ENCODE measurements around the gene SMYD5.
"Not testable (repeated sequence)": the region's sequence is repeated elsewhere in the genome, so short reads cannot be mapped to it uniquely, and the experiment has no call there.

Gene SMYD5

GRCh38 chr2:73257425-73258125 lies 43.5 kb downstream of the SMYD5 start:
- no peaks in the 10 kb centered on the region for H3K9me3 ChIP-seq (ENCODE audit: control insufficient read depth, insufficient read depth, low read length)
- no peaks in the 10 kb centered on the region for H3K4me1 ChIP-seq (ENCODE audit: control insufficient read depth, insufficient read depth, low read length)
- no peaks in the 10 kb centered on the region for H3K27me3 ChIP-seq (ENCODE audit: control insufficient read depth, insufficient read depth, low read length)
- H3K9ac ChIP-seq (ENCODE audit: low read depth, low read length): peak overlapping the region; percentile 37
- H3K36me3 ChIP-seq (ENCODE audit: control insufficient read depth, insufficient read depth, low read length): peaks cover 15% of the 10 kb centered on the region
- no peak overlapping the region for H3K4me3 ChIP-seq (ENCODE audit: low read depth, low read length)

GRCh38 chr2:73258186-73258912 lies 44.3 kb downstream of the SMYD5 start:
- Histone ChIP-seq H3K27me3 (ENCODE audit: control insufficient read depth, insufficient read depth, low read length) (no peaks in the 10 kb centered on the region), H3K9ac (ENCODE audit: low read depth, low read length) (no peak overlapping the region), H3K4me3 (ENCODE audit: low read depth, low read length) (no peak overlapping the region), H3K9me3 (ENCODE audit: control insufficient read depth, insufficient read depth, low read length) (no peaks in the 10 kb centered on the region), H3K4me1 (ENCODE audit: control insufficient read depth, insufficient read depth, low read length) (no peaks in the 10 kb centered on the region), H3K36me3 (ENCODE audit: control insufficient read depth, insufficient read depth, low read length) (peaks cover 13% of the 10 kb centered on the region)

- H3K36me3 ChIP-seq (ENCODE audit: control insufficient read depth, insufficient read depth, low read length): peaks cover 15% of the 10 kb centered on the region
- H3K27me3 ChIP-seq (ENCODE audit: control insufficient read depth, insufficient read depth, low read length): no peaks in the 10 kb centered on the region
- no peaks in the 10 kb centered on the region for H3K4me1 ChIP-seq (ENCODE audit: control insufficient read depth, insufficient read depth, low read length)
- H3K9me3 ChIP-seq (ENCODE audit: control insufficient read depth, insufficient read depth, low read length): no peaks in the 10 kb centered on the region
- H3K4me3 ChIP-seq (ENCODE audit: low read depth, low read length): no peak overlapping the region
- H3K9ac ChIP-seq (ENCODE audit: low read depth, low read length): no peak overlapping the region
Measured at GRCh38 chr2:73258913-73259215, 44.8 kb downstream of the SMYD5 start.

DNA sequence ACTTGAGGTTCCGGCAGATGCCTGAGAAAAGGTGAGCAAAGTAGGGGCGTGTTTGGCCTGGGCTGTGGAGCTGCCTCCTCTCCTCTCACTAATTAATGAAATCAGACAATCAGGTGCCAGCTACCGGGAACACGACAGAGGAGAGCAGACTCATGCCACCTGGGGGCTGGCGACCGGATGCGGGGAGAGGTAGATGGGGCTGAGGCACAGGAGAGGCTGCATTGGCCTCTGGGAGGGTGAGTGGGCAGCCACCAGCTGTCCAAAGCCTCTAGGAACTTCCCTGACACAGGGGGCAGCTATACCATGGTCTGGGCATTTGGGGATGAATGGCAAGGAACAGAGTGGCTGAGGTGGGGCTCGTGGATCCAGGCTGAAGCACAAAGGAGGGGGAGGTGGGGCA lies 45.2 kb downstream of the SMYD5 start:
- Histone ChIP-seq H3K27me3 (ENCODE audit: control insufficient read depth, insufficient read depth, low read length) (no peaks in the 10 kb centered on the region), H3K4me3 (ENCODE audit: low read depth, low read length) (no peak overlapping the region), H3K4me1 (ENCODE audit: control insufficient read depth, insufficient read depth, low read length) (no peaks in the 10 kb centered on the region), H3K9ac (ENCODE audit: low read depth, low read length) (no peak overlapping the region), H3K9me3 (ENCODE audit: control insufficient read depth, insufficient read depth, low read length) (no peaks in the 10 kb centered on the region), H3K36me3 (ENCODE audit: control insufficient read depth, insufficient read depth, low read length) (peaks cover 16% of the 10 kb centered on the region)

DNA sequence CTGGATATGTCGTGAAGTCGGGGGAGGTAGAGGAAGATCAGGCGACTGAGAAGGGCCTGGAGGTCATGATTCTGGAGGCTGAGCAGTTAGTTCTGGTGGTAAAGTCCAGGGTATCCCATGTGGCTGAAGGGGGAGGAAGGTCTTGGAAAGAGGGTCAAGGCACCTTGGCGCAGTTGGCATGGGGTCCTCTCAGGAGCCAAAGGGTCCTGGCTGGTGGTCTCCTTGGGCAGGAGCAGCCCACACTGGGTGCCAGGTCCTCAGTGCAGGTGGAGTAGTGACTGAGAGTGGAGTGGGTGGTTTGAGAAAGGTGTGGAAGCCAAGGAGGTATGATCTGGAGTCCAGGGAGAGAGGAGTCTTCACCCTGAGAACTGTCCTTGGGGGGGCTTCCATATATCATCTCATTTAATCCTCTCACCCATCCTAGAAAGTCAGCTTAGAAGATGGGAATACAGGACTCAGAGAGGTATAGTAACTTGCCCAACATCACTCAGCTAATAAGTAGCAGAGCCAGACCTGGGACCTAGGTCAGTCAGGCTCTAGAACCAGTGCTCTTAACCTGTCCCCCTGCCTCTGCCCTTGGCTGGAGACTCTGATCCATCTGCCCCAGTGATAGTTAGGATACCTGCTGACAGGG lies 45.8 kb downstream of the SMYD5 start:
- H3K27me3 ChIP-seq (ENCODE audit: control insufficient read depth, insufficient read depth, low read length): no peaks in the 10 kb centered on the region
- no peak overlapping the region for H3K9ac ChIP-seq (ENCODE audit: low read depth, low read length)
- H3K36me3 ChIP-seq (ENCODE audit: control insufficient read depth, insufficient read depth, low read length): peaks cover 18% of the 10 kb centered on the region
- H3K9me3 ChIP-seq (ENCODE audit: control insufficient read depth, insufficient read depth, low read length): no peaks in the 10 kb centered on the region
- H3K4me3 ChIP-seq (ENCODE audit: low read depth, low read length): no peak overlapping the region
- no peaks in the 10 kb centered on the region for H3K4me1 ChIP-seq (ENCODE audit: control insufficient read depth, insufficient read depth, low read length)

DNA sequence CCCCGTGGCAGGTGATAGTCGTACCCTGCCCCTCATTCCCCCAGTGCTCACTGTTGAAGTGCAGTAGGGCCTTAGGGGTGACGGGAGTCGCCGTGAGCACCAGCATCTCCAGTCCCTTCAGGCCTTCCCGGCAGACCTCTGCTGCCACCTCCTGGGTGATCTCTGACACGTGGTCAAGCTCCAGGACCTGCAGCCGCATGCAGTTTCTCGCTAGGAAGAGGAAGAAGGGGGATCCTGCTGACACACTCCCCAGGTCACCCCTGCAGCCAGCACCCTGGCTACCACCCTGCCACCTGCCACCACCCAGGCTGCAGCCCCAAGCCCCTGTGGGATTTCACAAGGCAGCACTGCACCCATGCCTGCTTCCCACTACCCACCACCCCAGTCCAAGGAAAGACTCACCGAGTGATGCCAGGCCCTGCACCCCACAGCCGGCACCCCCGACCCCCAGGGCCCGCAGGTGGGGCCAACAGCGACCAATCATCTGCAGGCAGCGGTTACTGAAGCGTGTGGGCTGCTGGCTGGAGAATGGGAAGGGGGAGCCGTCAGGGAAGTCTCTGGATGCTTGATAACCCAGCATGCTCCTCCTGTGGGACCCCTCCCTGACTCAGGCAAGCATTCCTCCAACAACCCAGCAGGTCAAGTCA lies 46.4 kb downstream of the SMYD5 start:
- Histone ChIP-seq H3K9me3 (ENCODE audit: control insufficient read depth, insufficient read depth, low read length) (no peaks in the 10 kb centered on the region), H3K4me3 (ENCODE audit: low read depth, low read length) (no peak overlapping the region), H3K27me3 (ENCODE audit: control insufficient read depth, insufficient read depth, low read length) (no peaks in the 10 kb centered on the region), H3K36me3 (ENCODE audit: control insufficient read depth, insufficient read depth, low read length) (peaks cover 18% of the 10 kb centered on the region), H3K4me1 (ENCODE audit: control insufficient read depth, insufficient read depth, low read length) (no peaks in the 10 kb centered on the region), H3K9ac (ENCODE audit: low read depth, low read length) (no peak overlapping the region)

DNA sequence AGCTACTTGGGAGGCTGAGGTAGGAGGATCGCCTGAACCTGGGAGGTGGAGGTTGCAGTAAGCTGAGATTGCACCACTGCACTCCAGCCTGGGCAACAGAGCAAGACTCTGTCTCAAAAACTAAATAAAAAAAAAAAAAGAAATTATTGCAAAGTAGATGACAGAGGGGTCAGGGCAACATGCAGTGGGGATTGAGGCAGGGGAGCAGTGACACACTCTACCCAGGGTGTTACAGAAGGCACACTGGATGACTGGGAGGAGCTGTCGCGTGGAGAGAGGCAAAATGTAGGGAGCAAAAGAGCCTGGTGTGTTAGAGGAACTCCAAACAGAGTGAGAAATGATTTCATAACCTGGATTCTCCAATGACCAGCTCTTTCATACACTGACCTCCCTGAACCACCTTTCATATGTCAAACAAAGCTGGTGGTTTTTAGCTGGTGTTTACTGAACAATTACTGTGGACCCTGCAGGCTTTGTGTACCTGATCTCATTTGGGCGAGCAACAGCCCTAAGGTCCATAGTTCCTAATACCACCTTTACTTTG lies 48.1 kb downstream of the SMYD5 start:
- H3K36me3 ChIP-seq (ENCODE audit: control insufficient read depth, insufficient read depth, low read length): peaks cover 18% of the 10 kb centered on the region
- no peak overlapping the region for H3K9ac ChIP-seq (ENCODE audit: low read depth, low read length)
- H3K27me3 ChIP-seq (ENCODE audit: control insufficient read depth, insufficient read depth, low read length): peaks cover 1% of the 10 kb centered on the region
- no peak overlapping the region for H3K4me3 ChIP-seq (ENCODE audit: low read depth, low read length)
- no peaks in the 10 kb centered on the region for H3K4me1 ChIP-seq (ENCODE audit: control insufficient read depth, insufficient read depth, low read length)
- no peaks in the 10 kb centered on the region for H3K9me3 ChIP-seq (ENCODE audit: control insufficient read depth, insufficient read depth, low read length)

- not testable (repeated sequence) for H3K9me3 ChIP-seq (ENCODE audit: control insufficient read depth, insufficient read depth, low read length); H3K27me3 ChIP-seq (ENCODE audit: control insufficient read depth, insufficient read depth, low read length); H3K4me1 ChIP-seq (ENCODE audit: control insufficient read depth, insufficient read depth, low read length); H3K4me3 ChIP-seq (ENCODE audit: low read depth, low read length); H3K9ac ChIP-seq (ENCODE audit: low read depth, low read length)
- peaks cover 18% of the 10 kb centered on the region for H3K36me3 ChIP-seq (ENCODE audit: control insufficient read depth, insufficient read depth, low read length)
Measured at GRCh38 chr2:73262691-73263429, 48.8 kb downstream of the SMYD5 start.

DNA sequence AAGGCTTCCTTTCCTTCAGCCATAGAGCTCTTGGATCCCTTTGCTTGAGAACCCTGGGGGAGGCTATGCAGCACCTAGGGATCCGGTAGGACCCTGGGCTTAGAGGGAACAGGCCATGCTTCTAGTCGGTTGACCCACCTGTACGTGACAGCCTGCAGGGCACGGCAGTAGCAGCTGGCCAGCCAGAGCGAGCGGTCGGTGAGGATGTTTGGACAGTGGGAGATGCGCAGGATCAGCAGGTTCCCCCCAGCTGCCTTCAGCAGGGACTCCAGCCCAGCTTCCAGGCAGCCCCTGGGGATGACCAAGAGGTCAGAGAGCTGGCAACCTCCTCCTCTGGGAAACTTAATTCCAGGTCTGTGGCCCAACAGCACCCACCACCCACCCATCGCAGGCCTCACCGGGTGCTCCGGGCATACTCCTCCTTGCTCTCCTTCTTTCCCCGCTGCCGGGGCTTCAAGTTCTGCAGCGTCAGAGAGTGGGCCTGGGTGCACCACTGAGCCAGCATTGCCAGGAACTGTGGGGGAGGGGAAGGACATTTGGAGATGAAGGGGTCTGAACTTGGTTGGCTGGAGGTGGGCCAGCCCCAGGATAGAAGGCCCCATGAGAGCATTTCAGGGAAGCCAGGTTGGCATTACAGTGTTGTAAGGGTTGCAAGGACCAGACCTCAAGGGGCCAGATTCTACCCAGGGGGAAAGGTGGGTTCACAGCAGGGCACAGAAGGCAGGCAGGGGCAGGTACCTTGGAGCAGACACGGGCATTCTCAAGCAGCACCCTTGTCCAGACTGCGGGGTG lies 49.7 kb downstream of the SMYD5 start:
- H3K27me3 ChIP-seq (ENCODE audit: control insufficient read depth, insufficient read depth, low read length): peaks cover 16% of the 10 kb centered on the region
- H3K36me3 ChIP-seq (ENCODE audit: control insufficient read depth, insufficient read depth, low read length): peaks cover 14% of the 10 kb centered on the region
- no peaks in the 10 kb centered on the region for H3K9me3 ChIP-seq (ENCODE audit: control insufficient read depth, insufficient read depth, low read length)
- no peak overlapping the region for H3K9ac ChIP-seq (ENCODE audit: low read depth, low read length)
- H3K4me1 ChIP-seq (ENCODE audit: control insufficient read depth, insufficient read depth, low read length): peaks cover 4% of the 10 kb centered on the region
- no peak overlapping the region for H3K4me3 ChIP-seq (ENCODE audit: low read depth, low read length)

DNA sequence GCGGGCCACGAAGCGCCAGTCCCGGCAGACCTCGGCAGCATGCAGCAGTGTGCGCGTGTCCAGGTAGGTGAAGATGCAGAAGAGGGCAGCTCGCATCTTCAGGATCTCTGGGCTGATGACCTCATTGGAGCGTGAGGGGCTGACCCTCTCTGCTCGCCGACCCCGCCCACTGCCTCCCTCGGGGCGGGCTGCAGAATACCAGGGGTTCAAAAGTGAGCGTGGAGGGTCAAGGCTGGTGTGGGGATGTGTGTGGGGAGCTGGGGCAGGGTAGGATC lies 50.2 kb downstream of the SMYD5 start:
- H3K27me3 ChIP-seq (ENCODE audit: control insufficient read depth, insufficient read depth, low read length): peaks cover 16% of the 10 kb centered on the region
- peaks cover 9% of the 10 kb centered on the region for H3K36me3 ChIP-seq (ENCODE audit: control insufficient read depth, insufficient read depth, low read length)
- no peak overlapping the region for H3K4me3 ChIP-seq (ENCODE audit: low read depth, low read length)
- peaks cover 4% of the 10 kb centered on the region for H3K4me1 ChIP-seq (ENCODE audit: control insufficient read depth, insufficient read depth, low read length)
- H3K9me3 ChIP-seq (ENCODE audit: control insufficient read depth, insufficient read depth, low read length): no peaks in the 10 kb centered on the region
- no peak overlapping the region for H3K9ac ChIP-seq (ENCODE audit: low read depth, low read length)

- Histone ChIP-seq H3K27me3 (ENCODE audit: control insufficient read depth, insufficient read depth, low read length) (peaks cover 17% of the 10 kb centered on the region), H3K4me3 (ENCODE audit: low read depth, low read length) (no peak overlapping the region), H3K9ac (ENCODE audit: low read depth, low read length) (no peak overlapping the region), H3K4me1 (ENCODE audit: control insufficient read depth, insufficient read depth, low read length) (peaks cover 4% of the 10 kb centered on the region), H3K36me3 (ENCODE audit: control insufficient read depth, insufficient read depth, low read length) (peaks cover 8% of the 10 kb centered on the region), H3K9me3 (ENCODE audit: control insufficient read depth, insufficient read depth, low read length) (no peaks in the 10 kb centered on the region)
Measured at GRCh38 chr2:73264783-73265182, 50.7 kb downstream of the SMYD5 start.
